H1 (cell line): ENCODE measurements around the gene NUP88. TPM values are rescaled to one million over a fixed set of nuclear protein-coding genes. Genes with fewer than 3 reads are reported as not detected.
A peak's percentile ranks its signal among the peaks of the same experiment; 100 is the strongest.

Source experiments
- CTCF ChIA-PET: fragments of 300-600 bp; sonication (Branson Sonifier 250); formaldehyde crosslinking; loops from one replicate; lab custom pipeline; 2021; ENCODE audit not compliant: partially characterized antibody; lab: Charles Lee
- POLR2A ChIA-PET: fragments of 300-600 bp; sonication (Branson Sonifier 250); formaldehyde crosslinking; loops from one replicate; lab custom pipeline; 2021; ENCODE audit warnings: inconsistent platforms; ENCODE audit not compliant: partially characterized antibody; lab: Charles Lee
- DNase-seq, 2 experiments: peaks; one replicate each; pipeline versions ENCODE4 v3.0.0 to v3.0.0-alpha.2; 2010 to 2022; ENCODE audit warnings: low spot score in 2 of 2, low read depth in 1 of 2, mixed read lengths in 1 of 2
- FAIRE-seq: peaks from 2 replicates; lab custom pipeline; 2011; peaks lifted over from hg19 to GRCh38; lab: Jason Lieb, UNC
- H2AFZ ChIP-seq: 2 replicates; pipeline ENCODE4 v1.8.1; 2012; ENCODE audit warnings: low read length, inconsistent platforms
- H2AK5ac ChIP-seq: 2 replicates; pipeline ENCODE4 v1.6.1; 2013; ENCODE audit warnings: low read depth, low read length
- H2BK120ac ChIP-seq: replicated peaks from 2 replicates; pipeline ENCODE3; 2013; ENCODE audit warnings: low read depth, low read length, inconsistent platforms
- H2BK12ac ChIP-seq: 2 replicates; pipeline ENCODE4 v1.6.1; 2013; ENCODE audit warnings: low read depth, low read length
- H2BK15ac ChIP-seq: 2 replicates; pipeline ENCODE4 v1.6.1; 2013; ENCODE audit warnings: low read length
- H2BK20ac ChIP-seq: 2 replicates; pipeline ENCODE4 v1.6.1; 2013; ENCODE audit warnings: low read length
- H2BK5ac ChIP-seq: 2 replicates; pipeline ENCODE4 v1.6.1; 2013; ENCODE audit warnings: low read depth, low read length
- H3K14ac ChIP-seq: 2 replicates; pipeline ENCODE4 v1.6.1; 2013; ENCODE audit warnings: inconsistent platforms; ENCODE audit not compliant: insufficient read length
- H3K18ac ChIP-seq: 2 replicates; pipeline ENCODE4 v1.6.1; 2013; ENCODE audit warnings: low read length; ENCODE audit errors: extremely low read depth
- H3K23ac ChIP-seq: 2 replicates; pipeline ENCODE4 v1.6.1; 2013; ENCODE audit warnings: inconsistent platforms; ENCODE audit not compliant: insufficient read length
- H3K23me2 ChIP-seq: 2 replicates; pipeline ENCODE4 v1.6.1; 2013; ENCODE audit warnings: low read depth, low read length
- H3K27ac ChIP-seq: 2 replicates; pipeline ENCODE4 v1.6.1; 2011; ENCODE audit warnings: low read depth, low read length, inconsistent platforms
- H3K27me3 ChIP-seq, 4 experiments: replicated peaks in 1 of 4; 1 replicate in 1 of 4; 2 replicates in 3 of 4; pipeline versions ENCODE4 v1.6.1 to v1.8.1; 2011 to 2013; ENCODE audit warnings: low read length in 3 of 4, mild to moderate bottlenecking in 3 of 4, inconsistent platforms in 2 of 4, mixed read lengths in 2 of 4, moderate library complexity in 1 of 4; ENCODE audit not compliant: control insufficient read depth in 3 of 4, insufficient read depth in 3 of 4; ENCODE audit errors: extremely low read depth in 1 of 4
- H3K36me3 ChIP-seq, 4 experiments: 2 replicates each; pipeline versions ENCODE4 v1.6.1 to v1.8.1; 2011 to 2013; ENCODE audit warnings: mild to moderate bottlenecking in 4 of 4, low read length in 3 of 4, moderate library complexity in 2 of 4, control low read depth in 1 of 4, inconsistent platforms in 1 of 4; ENCODE audit not compliant: insufficient read depth in 4 of 4, control insufficient read depth in 2 of 4
- H3K4ac ChIP-seq: replicated peaks from 2 replicates; pipeline ENCODE3; 2013; ENCODE audit warnings: low read length, low read depth, mixed read lengths, inconsistent platforms; ENCODE audit not compliant: insufficient read length
- H3K4me1 ChIP-seq, 4 experiments: replicated peaks in 1 of 4; 1 replicate in 1 of 4; 2 replicates in 3 of 4; pipeline versions ENCODE4 v1.6.1 to v1.8.1; 2011 to 2013; ENCODE audit warnings: low read length in 3 of 4, inconsistent platforms in 2 of 4, mixed read lengths in 1 of 4; ENCODE audit not compliant: insufficient read depth in 4 of 4, control insufficient read depth in 3 of 4
- H3K4me2 ChIP-seq, 2 experiments: 2 replicates each; pipeline versions ENCODE4 v1.6.1 to v1.8.1; 2011 to 2013; ENCODE audit warnings: low read depth in 2 of 2, low read length in 2 of 2, control low read depth in 1 of 2, inconsistent platforms in 1 of 2, mild to moderate bottlenecking in 1 of 2; ENCODE audit not compliant: insufficient read depth in 1 of 2
- H3K4me3 ChIP-seq, 4 experiments: fragments of 200-600, 300-600 bp in 1 of 4; sonication (generic), shearing (Covaris generic), sonication (Bioruptor Twin) in 1 of 4; 2 replicates each; pipeline versions ENCODE4 v1.5.1 to v1.8.1; 2011 to 2016; ENCODE audit warnings: low read length in 4 of 4, low read depth in 3 of 4, control low read depth in 2 of 4, inconsistent platforms in 2 of 4, mild to moderate bottlenecking in 2 of 4, mixed read lengths in 1 of 4, moderate library complexity in 1 of 4; ENCODE audit not compliant: insufficient read depth in 2 of 4; ENCODE audit errors: extremely low read depth in 1 of 4
- H3K56ac ChIP-seq: replicated peaks from 2 replicates; pipeline ENCODE3; 2013; ENCODE audit warnings: low read depth, mild to moderate bottlenecking, mixed read lengths, low read length, inconsistent platforms; ENCODE audit not compliant: insufficient read length
- H3K79me1 ChIP-seq: 2 replicates; pipeline ENCODE4 v1.6.1; 2013; ENCODE audit warnings: low read depth, low read length, control low read depth
- H3K79me2 ChIP-seq, 2 experiments: 2 replicates each; pipeline versions ENCODE4 v1.6.1 to v1.8.1; 2012 to 2013; ENCODE audit warnings: low read length in 2 of 2, mild to moderate bottlenecking in 2 of 2, inconsistent platforms in 1 of 2; ENCODE audit not compliant: insufficient read depth in 2 of 2, control insufficient read depth in 1 of 2
- H3K9ac ChIP-seq, 4 experiments: replicated peaks in 1 of 4; 1 replicate in 1 of 4; 2 replicates in 3 of 4; pipeline versions ENCODE4 v1.6.1 to v1.8.1; 2011 to 2013; ENCODE audit warnings: low read depth in 3 of 4, low read length in 3 of 4, control low read depth in 2 of 4, mild to moderate bottlenecking in 2 of 4, moderate library complexity in 2 of 4, inconsistent platforms in 1 of 4; ENCODE audit errors: extremely low read depth in 1 of 4
- H3K9me3 ChIP-seq, 2 experiments: 2 replicates each; pipeline versions ENCODE4 v1.6.1 to v1.8.1; 2012 to 2013; ENCODE audit warnings: mild to moderate bottlenecking in 2 of 2, moderate library complexity in 2 of 2, control low read depth in 1 of 2, inconsistent platforms in 1 of 2, low read depth in 1 of 2, low read length in 1 of 2, mixed read lengths in 1 of 2; ENCODE audit not compliant: insufficient read depth in 2 of 2
- H4K20me1 ChIP-seq, 2 experiments: replicated peaks in 1 of 2; 2 replicates each; pipeline versions ENCODE3 to v1.8.1; 2011 to 2013; ENCODE audit warnings: inconsistent platforms in 2 of 2, low read length in 2 of 2, mild to moderate bottlenecking in 1 of 2; ENCODE audit not compliant: insufficient read depth in 2 of 2, control insufficient read depth in 1 of 2
- H4K5ac ChIP-seq: 2 replicates; pipeline ENCODE4 v1.6.1; 2013; ENCODE audit warnings: low read length, low read depth, mixed read lengths, inconsistent platforms; ENCODE audit not compliant: insufficient read length
- H4K8ac ChIP-seq: 2 replicates; pipeline ENCODE4 v1.8.0; 2013; ENCODE audit warnings: mild to moderate bottlenecking, moderate library complexity, low read length, inconsistent platforms; ENCODE audit not compliant: insufficient read depth; ENCODE audit errors: extremely low read depth
- H4K91ac ChIP-seq: replicated peaks from 2 replicates; pipeline ENCODE3; 2013; ENCODE audit warnings: low read length, mixed read lengths, inconsistent platforms; ENCODE audit not compliant: insufficient read length
- JUN ChIP-seq: IDR thresholded peaks from 2 replicates; pipeline ENCODE4 v1.6.1; 2011; ENCODE audit warnings: low read depth, mild to moderate bottlenecking, improper control_type of control experiment, low read length
- KDM4A ChIP-seq: IDR thresholded peaks from one replicate; pipeline ENCODE4 v1.7.1; 2012; ENCODE audit warnings: low read depth, mild to moderate bottlenecking, moderate library complexity, low read length, inconsistent platforms; ENCODE audit not compliant: severe bottlenecking
- SAP30 ChIP-seq: fragments of 300-600 bp; sonication (generic); IDR thresholded peaks from 2 replicates; pipeline ENCODE4 v1.7.1; 2012; ENCODE audit warnings: low read length, moderate library complexity, mild to moderate bottlenecking, inconsistent platforms; ENCODE audit not compliant: insufficient read depth, insufficient replicate concordance
- SIN3A ChIP-seq, 2 experiments: IDR thresholded peaks in 1 of 2; conservative IDR thresholded peaks in 1 of 2; 2 replicates each; pipeline ENCODE4 v1.6.1; 2011 to 2012; ENCODE audit warnings: low read length in 2 of 2, improper control_type of control experiment in 1 of 2, low read depth in 1 of 2, mild to moderate bottlenecking in 1 of 2
- SUZ12 ChIP-seq: fragments of 200-600 bp; sonication (generic); IDR thresholded peaks from 2 replicates; pipeline ENCODE4 v1.6.1; 2012; ENCODE audit warnings: mild to moderate bottlenecking, inconsistent platforms, low read length, moderate library complexity, mixed read lengths
- TBP ChIP-seq: IDR thresholded peaks from 2 replicates; pipeline ENCODE4 v1.6.1; 2011; ENCODE audit warnings: low read depth, low read length, improper control_type of control experiment
- WGBS, 2 experiments: shearing (Covaris generic) in 1 of 2; methylation state at CpG; one replicate each; pipeline versions ENCODE4 v1.1.6 to v1.1.7; 2013 to 2015; ENCODE audit warnings: low lambda C conversion rate in 2 of 2, mixed read lengths in 2 of 2, inconsistent platforms in 1 of 2, low coverage in 1 of 2, missing lambda C conversion rate in 1 of 2; ENCODE audit not compliant: insufficient replicate concordance in 2 of 2, insufficient coverage in 1 of 2, insufficient read length in 1 of 2; ENCODE audit errors: extremely low coverage in 1 of 2, missing lambda C conversion rate in 1 of 2; 5-methylcytosine and 5-hydroxymethylcytosine counted together
- polyA plus RNA-seq, 7 experiments: library from polyadenylated mRNA; depleted of rRNA in 3 of 7; stranded (reverse) in 5 of 7; unstranded in 2 of 7; fragments of >200 nt in 5 of 7; fragments of 200-250 nt in 2 of 7; gene quantifications; 1 replicate in 5 of 7; 2 replicates in 1 of 7; 4 replicates in 1 of 7; pipeline versions ENCODE4 v1.2.1 to v1.2.3, GENCODE V29; 2011 to 2013; ENCODE audit warnings: missing spikeins in 2 of 7, mixed read lengths in 2 of 7
- total RNA-seq: library from RNA; stranded (reverse); fragmentation: NEBNext Ultra II Directional; extraction: Animal tissue kit (Norgen Biotek cat#: 25700); gene quantifications from 2 replicates; pipeline ENCODE4 v1.2.1, GENCODE V29; 2021

The NUP88 gene
- total and polyA plus RNA-seq, 2 of the 8 experiments (the other 6 are each of a cell fraction or from before 2014, with no cell fraction given) = 77.4 to 105 TPM

- H3K9ac ChIP-seq = peak overlapping the region; percentile 92 to 99 (median 98)
- no peak overlapping the region for H4K91ac ChIP-seq
- H3K4me2 ChIP-seq = peak overlapping the region; percentile 55 to 79
- FAIRE-seq = no peak
- H3K36me3 ChIP-seq = peaks cover 14 to 59% (median 28%) of the 10 kb centered on the region in 4 experiments
- H4K20me1 ChIP-seq = peaks cover 4% of the 10 kb centered on the region in 2 experiments
- peaks cover 0 to 4% (median 2%) of the 10 kb centered on the region in 4 experiments; a peak in 3 of 7 replicates for H3K4me1 ChIP-seq
- peak overlapping the region; percentile 49 for H4K5ac ChIP-seq
- H3K23me2 ChIP-seq = peaks cover 5% of the 10 kb centered on the region
- H3K56ac ChIP-seq = peak overlapping the region; percentile 8
- no peak overlapping the region; the same call in 1 of the 2 replicates for H2AK5ac ChIP-seq
- peak overlapping the region; percentile 78; the same call in 1 of the 2 replicates for H2BK12ac ChIP-seq
- no peak overlapping the region for H2AFZ ChIP-seq
- H3K79me1 ChIP-seq = peaks cover 9% of the 10 kb centered on the region; the same call in 1 of the 2 replicates
- H2BK120ac ChIP-seq = no peak overlapping the region
- ChIA-PET POLR2A (interaction anchor here (0.7 to 11.3 kb wide), 21 partner anchors 8 to 83 kb away, joined by 3 to 225 read pairs (median 5); partner anchors contain the start of genes C1QBP, DERL2, DHX33 and MIS12), CTCF (interaction anchor here (1.0 to 1.8 kb wide), 2 partner anchors 12 to 42 kb away, joined by 3 to 7 read pairs; no protein-coding TSS in a partner anchor)
- no peak for DNase-seq
- peak overlapping the region; percentile 93 for H3K27ac ChIP-seq
- H3K9me3 ChIP-seq = no peaks in the 10 kb centered on the region
- no peak overlapping the region for H2BK15ac ChIP-seq
- H2BK20ac ChIP-seq = no peak overlapping the region
- 2% methylated on average over 26 of the region's 26 CpGs; no CpG with 5 or more reads in 1 of the 2 experiments for WGBS, 2 experiments
- H3K27me3 ChIP-seq = no peaks in the 10 kb centered on the region
- TF ChIP-seq SIN3A (conservative IDR thresholded peaks at IDR 0.05 in 1 of 2, IDR thresholded peaks at IDR 0.05 in 1 of 2; ENCODE audit: low read depth in 1 of 2, low read length in 2 of 2) (no peak), KDM4A (no peak), JUN (no peak), SAP30 (peak; percentile 17), TBP (no peak), SUZ12 (no peak)
- TF ChIP-seq, all 59 proteins: peak for 1
- no peak overlapping the region for H3K14ac ChIP-seq
- peak overlapping the region; percentile 67 to 99 (median 97) for H3K4me3 ChIP-seq
- H3K18ac ChIP-seq = no peak overlapping the region
- H2BK5ac ChIP-seq = peak overlapping the region; percentile 94; the same call in 1 of the 2 replicates
- peak overlapping the region; percentile 99; the same call in 1 of the 2 replicates for H4K8ac ChIP-seq
- H3K23ac ChIP-seq = no peak overlapping the region
- H3K4ac ChIP-seq = no peak overlapping the region
- H3K79me2 ChIP-seq = peaks cover 23 to 72% of the 10 kb centered on the region in 2 experiments
Measured at GRCh38 chr17:5418858-5419355, 555 bp downstream of the NUP88 start.
